ENCODE results near the gene DGKZ.

DNA sequence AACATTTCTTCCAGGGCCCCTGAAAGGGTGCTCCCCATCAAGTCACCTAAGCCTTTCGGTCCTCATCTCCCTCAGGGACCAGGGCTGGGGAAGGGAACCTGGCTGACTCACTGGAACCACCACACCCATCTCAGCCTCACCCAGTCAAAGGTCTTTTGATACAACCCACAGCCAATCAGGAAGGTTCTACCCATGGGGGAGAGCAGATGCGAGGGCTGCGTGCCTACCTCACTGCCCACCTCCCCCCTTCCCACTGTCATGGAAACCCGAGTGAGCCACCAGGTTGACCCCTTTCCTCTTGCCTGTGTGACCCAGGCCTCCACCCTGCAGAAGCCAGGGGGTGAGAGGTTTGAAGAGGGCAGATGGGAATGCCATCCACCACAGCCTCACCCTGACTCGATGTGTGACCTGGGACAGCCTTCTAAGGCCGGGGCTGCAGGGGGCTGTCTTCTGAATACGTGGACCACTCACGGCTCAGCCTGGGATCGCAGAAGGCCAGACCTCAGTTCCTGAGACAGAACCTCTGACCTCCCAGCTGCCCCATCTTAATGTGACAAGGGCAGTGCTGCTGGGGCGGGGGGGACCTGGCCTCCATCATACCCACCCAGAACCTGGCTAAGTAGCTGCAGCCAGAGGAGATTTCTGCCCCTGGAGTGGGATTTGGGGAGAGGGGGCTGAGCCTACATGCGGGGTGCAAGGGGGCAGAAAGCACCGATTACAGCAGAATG is 36.9 kb downstream of the DGKZ start:
- TF ChIP-seq SUZ12 (IDR thresholded peaks at IDR 0.05; ENCODE audit: extremely low read depth, insufficient read depth, insufficient read length) (no peak), ZNF274 (IDR thresholded peaks at IDR 0.05; ENCODE audit: low read depth, low read length) (no peak)

Measured in NT2/D1 (cell line).